Endothelial cell of umbilical vein (primary cell): Measurements from ENCODE around the gene ACD.

Experiments
- EZH2 ChIP-seq: IDR thresholded peaks from 2 replicates; pipeline ENCODE4 v1.6.1; 2012; ENCODE audit warnings: borderline replicate concordance, low read depth, mild to moderate bottlenecking, moderate library complexity, low read length, inconsistent platforms; ENCODE audit not compliant: severe bottlenecking
- FOS ChIP-seq: IDR thresholded peaks from 2 replicates; pipeline ENCODE4 v1.6.1; 2011; ENCODE audit warnings: mild to moderate bottlenecking, low read length, moderate library complexity, borderline replicate concordance; ENCODE audit not compliant: insufficient read depth
- JUN ChIP-seq: IDR thresholded peaks from 2 replicates; pipeline ENCODE4 v1.6.1; 2011; ENCODE audit warnings: borderline replicate concordance, low read depth; ENCODE audit not compliant: insufficient read length, insufficient read depth
- POLR2A ChIP-seq: IDR thresholded peaks from 2 replicates; pipeline ENCODE4 v1.6.1; 2012; ENCODE audit warnings: low read depth, mild to moderate bottlenecking, control low read depth, low read length
- POLR2AphosphoS5 ChIP-seq: IDR thresholded peaks from 2 replicates; pipeline ENCODE4 v1.6.1; 2012; ENCODE audit warnings: low read depth, mild to moderate bottlenecking, control low read depth, low read length, moderate library complexity; ENCODE audit not compliant: insufficient read depth
- TF ChIP-seq, protein P1 (sequence below), 2 donors: IDR thresholded peaks; 1 replicate in 1 of 2; 2 replicates in 1 of 2; pipeline ENCODE4 v1.5.1; 2011; ENCODE audit warnings: low read length in 2 of 2, mild to moderate bottlenecking in 2 of 2, moderate library complexity in 2 of 2, control low read depth in 1 of 2, inconsistent platforms in 1 of 2, low read depth in 1 of 2; ENCODE audit not compliant: insufficient read depth in 1 of 2; ENCODE audit errors: extremely low read depth in 1 of 2
- TF ChIP-seq, protein P2 (sequence below): IDR thresholded peaks from 2 replicates; pipeline ENCODE4 v1.6.1; 2011; ENCODE audit not compliant: insufficient read depth, insufficient read length

DNA sequence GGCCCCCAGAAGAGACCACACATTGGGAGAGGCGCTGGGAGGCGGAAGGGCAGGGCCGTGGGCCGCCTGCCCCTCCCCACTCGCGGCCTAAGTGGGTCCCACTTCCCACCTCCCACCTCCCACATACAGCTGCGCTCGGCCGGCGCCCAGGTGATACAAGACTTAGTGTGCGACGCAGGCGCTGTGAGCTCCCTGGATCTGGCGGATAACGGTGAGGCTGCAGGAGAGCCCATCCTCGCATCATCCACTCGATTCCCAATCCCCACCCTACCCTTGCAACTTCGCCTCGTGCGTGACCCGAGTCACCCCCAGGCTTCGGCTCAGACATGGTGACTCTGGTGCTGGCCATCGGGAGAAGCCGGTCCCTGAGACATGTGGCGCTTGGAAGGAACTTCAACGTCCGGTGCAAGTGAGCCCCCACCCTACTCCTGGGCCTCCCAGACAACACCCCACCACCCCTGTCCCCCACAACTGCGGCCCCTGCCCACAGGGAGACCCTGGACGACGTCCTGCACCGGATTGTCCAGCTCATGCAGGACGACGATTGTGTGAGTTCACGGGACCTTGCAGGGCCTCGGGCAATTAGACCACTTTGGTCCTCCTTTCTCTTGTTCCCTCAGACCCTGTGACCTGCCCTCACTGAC, 11.2 kb downstream of the ACD start:
- peak; percentile 29 for TF ChIP-seq EZH2
- TF ChIP-seq, protein P1, sequence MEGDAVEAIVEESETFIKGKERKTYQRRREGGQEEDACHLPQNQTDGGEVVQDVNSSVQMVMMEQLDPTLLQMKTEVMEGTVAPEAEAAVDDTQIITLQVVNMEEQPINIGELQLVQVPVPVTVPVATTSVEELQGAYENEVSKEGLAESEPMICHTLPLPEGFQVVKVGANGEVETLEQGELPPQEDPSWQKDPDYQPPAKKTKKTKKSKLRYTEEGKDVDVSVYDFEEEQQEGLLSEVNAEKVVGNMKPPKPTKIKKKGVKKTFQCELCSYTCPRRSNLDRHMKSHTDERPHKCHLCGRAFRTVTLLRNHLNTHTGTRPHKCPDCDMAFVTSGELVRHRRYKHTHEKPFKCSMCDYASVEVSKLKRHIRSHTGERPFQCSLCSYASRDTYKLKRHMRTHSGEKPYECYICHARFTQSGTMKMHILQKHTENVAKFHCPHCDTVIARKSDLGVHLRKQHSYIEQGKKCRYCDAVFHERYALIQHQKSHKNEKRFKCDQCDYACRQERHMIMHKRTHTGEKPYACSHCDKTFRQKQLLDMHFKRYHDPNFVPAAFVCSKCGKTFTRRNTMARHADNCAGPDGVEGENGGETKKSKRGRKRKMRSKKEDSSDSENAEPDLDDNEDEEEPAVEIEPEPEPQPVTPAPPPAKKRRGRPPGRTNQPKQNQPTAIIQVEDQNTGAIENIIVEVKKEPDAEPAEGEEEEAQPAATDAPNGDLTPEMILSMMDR (IDR thresholded peaks at IDR 0.05; ENCODE audit: extremely low read depth in 1 of 2, insufficient read depth in 1 of 2, low read depth in 1 of 2, low read length in 2 of 2): no peak
- no peak for TF ChIP-seq POLR2A
- TF ChIP-seq, protein P2, sequence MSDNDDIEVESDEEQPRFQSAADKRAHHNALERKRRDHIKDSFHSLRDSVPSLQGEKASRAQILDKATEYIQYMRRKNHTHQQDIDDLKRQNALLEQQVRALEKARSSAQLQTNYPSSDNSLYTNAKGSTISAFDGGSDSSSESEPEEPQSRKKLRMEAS: no peak
- no peak for TF ChIP-seq JUN
- no peak for TF ChIP-seq POLR2AphosphoS5
- TF ChIP-seq FOS: no peak
